ACHN (cell line): ENCODE results near the gene ROR2.

Experiments used
- DNase-seq: peaks from one replicate; pipeline ENCODE4 v3.0.0-alpha.2; 2015
- in situ Hi-C: cut with HindIII; loops from 2 replicates; pipeline ENCODE4 v1.10.0; 2017; ENCODE audit warnings: low sequenced_read_pairs, low pct_ligation_motif_present, low pct_unique_long_range_greater_than_20kb

Gene ROR2

DNA sequence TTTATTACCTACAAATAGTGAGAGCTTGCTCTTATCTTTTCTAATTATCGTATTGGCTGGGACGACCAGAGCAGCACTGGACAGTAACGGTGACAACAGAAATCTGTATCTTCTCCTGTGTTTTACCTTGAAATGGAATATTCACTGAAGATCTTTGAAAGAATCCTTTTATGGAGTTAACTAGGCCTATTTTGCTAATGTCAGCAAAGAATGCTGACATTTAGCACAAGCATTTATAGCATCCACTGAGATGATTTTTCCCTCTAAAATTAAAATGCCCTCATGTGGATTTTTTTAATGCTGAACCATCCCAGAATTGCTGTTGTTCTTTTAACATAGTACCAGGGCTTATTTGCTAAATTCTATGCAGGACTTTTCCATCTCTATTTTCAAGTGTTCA, 59.4 kb downstream of the ROR2 start:
- DNase-seq = no peak
- in situ Hi-C loops = no loop called here

DNA sequence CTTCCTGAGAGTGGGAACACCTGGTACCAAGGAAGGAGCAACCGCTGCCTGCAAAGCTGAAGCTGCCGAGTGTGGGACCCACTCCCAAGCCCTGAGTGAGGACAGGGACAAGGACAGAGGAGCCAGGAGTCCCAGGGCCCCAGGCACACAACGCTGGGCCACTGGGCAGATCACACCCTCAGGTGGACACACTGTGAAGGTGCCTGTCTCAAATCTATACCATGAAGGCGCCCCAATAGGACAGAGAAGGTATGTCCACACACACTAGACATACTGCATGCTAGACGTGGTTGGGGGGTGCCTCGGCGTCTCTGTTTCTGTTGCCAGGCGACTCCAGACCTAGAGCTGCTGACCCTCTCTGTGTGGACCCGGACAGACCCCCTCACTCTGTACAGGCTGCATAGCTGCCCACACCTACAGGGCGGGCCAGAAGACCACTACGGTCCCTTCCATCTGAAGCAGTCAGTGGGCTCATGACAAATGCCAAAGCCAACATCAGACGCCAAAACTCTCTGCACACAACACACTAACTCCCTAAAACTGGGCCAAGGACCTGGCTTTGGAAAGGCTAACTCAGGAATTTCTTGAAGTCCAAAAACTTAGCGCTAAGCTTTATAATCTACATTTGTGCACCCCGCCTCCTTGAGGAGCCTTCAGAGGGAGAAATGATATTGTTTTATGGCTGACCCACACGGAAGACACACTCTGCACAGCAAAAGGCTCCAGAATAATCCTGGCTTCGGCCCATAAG, 60.7 kb downstream of the ROR2 start:
- in situ Hi-C loops = no loop called here
- DNase-seq = no peak

DNA sequence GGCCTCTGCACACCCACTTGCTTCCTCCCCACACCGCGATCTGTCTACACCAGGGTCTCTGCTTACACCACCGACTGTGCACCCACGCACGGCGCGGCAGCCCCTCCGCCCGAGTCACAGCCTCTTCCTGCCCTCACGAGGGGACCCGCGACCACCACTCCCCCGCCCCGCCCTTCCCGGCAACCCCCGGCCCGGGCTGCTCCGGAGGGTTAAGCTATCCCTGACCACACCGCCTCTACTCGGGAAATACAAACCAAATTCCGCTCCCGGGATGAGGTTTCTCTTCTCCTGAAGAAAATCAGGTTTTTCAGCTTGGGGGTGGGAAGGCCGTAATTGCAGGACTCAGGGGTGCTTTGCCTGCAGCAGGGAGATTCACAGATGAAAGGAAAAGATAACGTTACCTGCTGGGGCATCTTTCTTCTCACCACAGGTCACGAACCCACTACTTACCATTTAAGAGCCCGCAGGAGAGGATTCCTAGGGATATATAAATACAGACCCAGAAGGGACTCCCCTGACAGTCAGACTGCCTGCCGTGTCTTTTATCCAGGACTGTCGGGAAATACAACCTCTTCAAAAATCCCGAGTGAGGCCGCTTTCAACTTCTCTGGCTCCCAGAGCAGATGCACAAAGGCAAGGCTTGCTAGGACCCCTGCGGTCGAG, 63.5 kb downstream of the ROR2 start:
- in situ Hi-C loops = no loop called here
- no peak for DNase-seq

DNA sequence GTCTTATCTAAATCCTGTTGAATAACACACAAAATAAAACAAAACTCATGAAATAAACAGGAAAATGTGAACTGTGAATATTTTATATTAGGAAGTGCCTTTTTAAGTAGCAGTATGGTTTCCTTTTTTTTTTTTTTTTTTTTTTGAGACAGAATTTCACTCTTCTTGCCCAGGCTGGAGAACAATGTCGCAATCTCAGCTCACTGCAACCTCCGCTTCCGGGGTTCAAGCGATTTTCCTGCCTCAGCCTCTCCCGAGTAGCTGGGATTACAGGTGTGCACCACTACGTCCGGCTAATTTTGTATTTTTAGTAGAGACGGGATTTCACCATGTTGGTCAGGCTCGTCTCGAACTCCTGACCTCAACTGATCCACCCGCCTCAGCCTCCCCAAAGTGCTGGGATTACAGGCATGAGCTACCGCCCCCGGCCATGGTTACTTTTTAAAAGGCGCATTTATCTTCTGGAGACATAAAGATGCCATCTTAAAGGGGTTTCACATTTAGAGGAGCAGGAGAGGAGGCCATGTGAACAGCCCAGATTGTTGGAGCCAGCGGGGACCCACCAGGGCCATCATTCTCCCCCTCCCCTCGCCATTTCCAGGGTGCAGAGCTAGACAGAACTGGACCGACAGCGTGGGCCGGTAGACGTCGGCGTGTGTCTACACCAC, 64.1 kb downstream of the ROR2 start:
- in situ Hi-C loops = no loop called here
- DNase-seq = no peak

GRCh38 chr9:91884696-91885687, 65.0 kb downstream of the ROR2 start:
- in situ Hi-C loops = no loop called here
- DNase-seq = no peak

- DNase-seq = no peak
- in situ Hi-C loops = no loop called here
Measured at GRCh38 chr9:91884153-91884552, 65.9 kb downstream of the ROR2 start.

- in situ Hi-C loops = no loop called here
- DNase-seq = no peak
Measured at GRCh38 chr9:91883503-91883902, 66.5 kb downstream of the ROR2 start.

GRCh38 chr9:91882627-91883026, 67.4 kb downstream of the ROR2 start:
- DNase-seq = no peak
- in situ Hi-C loops = no loop called here

- no peak for DNase-seq
- in situ Hi-C loops = no loop called here
Measured at GRCh38 chr9:91880378-91880972, 69.6 kb downstream of the ROR2 start.

- in situ Hi-C loops = no loop called here
- DNase-seq = no peak
Measured at GRCh38 chr9:91879231-91879630, 70.8 kb downstream of the ROR2 start.

GRCh38 chr9:91873637-91874051, 76.4 kb downstream of the ROR2 start:
- DNase-seq = no peak
- in situ Hi-C loops = no loop called here

GRCh38 chr9:91868732-91869391, 81.2 kb downstream of the ROR2 start:
- in situ Hi-C loops = no loop called here
- no peak for DNase-seq

- in situ Hi-C loops = no loop called here
- DNase-seq = no peak
Measured at GRCh38 chr9:91867740-91868139, 82.3 kb downstream of the ROR2 start.

DNA sequence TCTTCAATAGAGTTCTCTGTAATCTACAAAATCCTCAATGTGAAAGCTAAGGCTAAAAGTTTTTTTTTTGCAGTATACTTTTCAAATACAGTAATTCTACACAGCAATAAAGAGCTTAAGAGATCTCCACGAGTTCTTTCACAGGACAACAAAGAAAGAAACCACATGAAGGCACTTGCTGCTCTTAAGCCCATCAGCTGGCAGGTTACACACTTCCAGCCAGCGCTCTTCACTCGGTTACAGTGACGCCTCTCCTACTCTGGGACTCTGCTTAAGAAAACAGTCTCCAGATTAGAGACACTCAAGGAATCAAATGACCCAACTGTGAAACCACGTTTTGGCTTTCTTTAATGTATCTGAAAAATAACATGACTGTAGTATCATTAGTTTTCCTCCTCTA, 85.0 kb downstream of the ROR2 start:
- no peak for DNase-seq
- in situ Hi-C loops = no loop called here

DNA sequence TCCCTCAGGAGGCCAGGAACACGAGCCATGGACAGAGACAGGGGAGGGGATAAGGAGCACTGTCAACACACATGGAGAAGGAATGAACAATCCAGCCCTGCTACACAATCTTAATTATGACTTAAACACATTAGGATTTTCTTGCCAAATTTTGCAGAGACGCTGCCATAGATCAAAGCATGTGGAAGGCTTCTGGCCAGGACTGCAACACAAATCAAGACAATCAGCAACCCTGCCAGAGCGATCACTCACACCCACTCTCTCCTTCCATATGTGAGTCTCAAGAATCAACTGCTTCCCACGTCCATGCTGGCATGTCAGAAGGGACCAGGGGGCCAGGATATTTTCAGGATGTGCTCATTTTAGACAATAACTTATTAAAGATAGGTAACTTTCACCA, 85.6 kb downstream of the ROR2 start:
- in situ Hi-C loops = no loop called here

GRCh38 chr9:91863469-91863868, 86.6 kb downstream of the ROR2 start:
- in situ Hi-C loops = no loop called here
- DNase-seq = no peak

More for the DNA sequence above, 85.6 kb downstream of the ROR2 start:
- no peak for DNase-seq

DNA sequence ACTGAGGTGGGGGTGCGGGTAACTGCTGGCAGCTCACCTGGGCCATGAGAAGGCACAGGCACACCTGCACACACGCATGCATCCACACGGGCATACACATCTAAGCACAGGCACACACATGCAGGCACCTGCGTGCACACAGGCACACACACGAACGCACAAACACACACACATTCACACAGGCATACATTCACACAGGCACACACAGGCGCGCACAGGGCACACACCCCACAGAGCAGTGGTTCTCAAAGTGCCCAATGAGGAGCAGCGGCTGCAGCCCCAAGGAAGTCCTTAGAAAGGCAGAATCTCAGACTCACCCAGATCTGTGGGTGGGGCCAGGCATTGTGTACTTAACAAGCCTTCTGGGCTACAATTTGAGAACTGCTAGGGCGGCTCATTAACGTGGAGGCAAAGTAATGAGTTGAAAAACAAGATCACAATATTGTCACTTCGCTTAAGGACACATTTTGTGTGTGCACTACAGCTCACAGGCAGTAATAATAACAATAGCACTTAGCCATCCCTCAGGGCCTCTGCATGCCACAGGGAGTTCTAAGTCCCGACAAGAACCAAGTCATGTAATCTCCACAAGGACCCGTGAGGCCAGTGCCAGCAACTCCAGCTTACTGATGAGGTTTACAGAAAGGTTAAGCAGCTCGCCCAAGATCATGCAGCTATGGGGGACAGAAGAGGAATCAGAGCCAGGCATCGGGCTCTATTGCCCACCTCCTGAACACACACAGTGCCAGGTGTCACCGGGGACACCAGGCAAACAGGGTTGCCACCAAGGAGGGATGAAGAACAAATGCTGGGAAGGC, 91.6 kb downstream of the ROR2 start:
- DNase-seq = no peak
- in situ Hi-C loops = no loop called here
